Skin of body (tissue), 2 donors: ENCODE measurements around the gene SVIL. TPM values are rescaled to one million over a fixed set of nuclear protein-coding genes. Genes with fewer than 3 reads are reported as not detected.
"Not testable (repeated sequence)": the region's sequence is repeated elsewhere in the genome, so short reads cannot be mapped to it uniquely, and the experiment has no call there.

Source experiments
- DNase-seq: peaks from one replicate; lab custom pipeline; 2025; lab: John Stamatoyannopoulos, UW
- total RNA-seq: library from RNA; depleted of rRNA; stranded (reverse); fragments of >200 nt; gene quantifications from one replicate; pipeline ENCODE4 v1.2.3, GENCODE V29; 2014

The SVIL gene
- total RNA-seq, 1 donor from 2014 or later: 121 TPM

GRCh38 chr10:29542723-29543122, 92.0 kb downstream of the SVIL start:
- DNase-seq: no peak

GRCh38 chr10:29541422-29542210, 93.2 kb downstream of the SVIL start:
- no peak for DNase-seq

DNA sequence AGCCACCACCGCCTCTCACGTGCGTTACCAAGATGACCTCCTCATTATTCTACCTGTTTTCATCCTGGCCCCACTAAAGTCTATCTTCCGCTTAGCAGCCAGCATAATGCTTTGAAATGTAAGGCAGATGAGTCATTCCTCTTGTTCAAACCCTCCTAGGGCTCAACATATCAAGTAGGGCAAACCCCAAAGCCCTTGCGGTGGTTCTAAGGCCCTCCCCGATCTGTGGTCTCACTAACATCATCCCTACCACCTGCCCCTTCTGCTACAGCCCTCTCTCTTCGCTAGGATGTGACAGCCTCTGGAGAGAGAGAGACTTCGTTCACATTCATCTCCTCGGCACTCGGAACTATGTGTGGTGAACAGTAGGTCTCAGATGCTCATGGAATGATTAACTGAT, 94.8 kb downstream of the SVIL start:
- no peak for DNase-seq

GRCh38 chr10:29539412-29539811, 95.4 kb downstream of the SVIL start:
- DNase-seq: no peak

- no peak for DNase-seq
Measured at GRCh38 chr10:29537799-29538198, 97.0 kb downstream of the SVIL start.

DNA sequence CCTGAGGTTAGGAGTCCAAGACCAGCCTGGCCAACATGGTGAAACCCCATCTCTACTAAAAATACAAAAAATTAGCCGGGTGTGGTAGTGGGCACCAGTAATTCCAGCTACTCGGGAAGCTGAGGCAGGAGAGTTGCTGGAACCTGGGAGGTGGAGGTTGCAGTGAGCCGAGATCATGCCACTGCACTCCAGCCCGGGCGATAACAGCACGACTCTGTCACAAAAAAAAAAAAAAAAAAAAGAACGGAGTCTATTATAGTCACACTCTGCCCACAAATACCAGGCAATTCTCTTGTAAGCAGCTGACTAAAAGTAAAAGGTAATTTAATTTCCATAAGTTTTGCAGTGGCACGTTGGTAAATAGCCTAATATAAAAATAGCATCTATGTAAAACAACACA, 98.1 kb downstream of the SVIL start:
- not testable (repeated sequence) for DNase-seq

GRCh38 chr10:29535778-29536453, 98.9 kb downstream of the SVIL start:
- no peak for DNase-seq

- no peak for DNase-seq
Measured at GRCh38 chr10:29535012-29535777, 99.6 kb downstream of the SVIL start.

DNA sequence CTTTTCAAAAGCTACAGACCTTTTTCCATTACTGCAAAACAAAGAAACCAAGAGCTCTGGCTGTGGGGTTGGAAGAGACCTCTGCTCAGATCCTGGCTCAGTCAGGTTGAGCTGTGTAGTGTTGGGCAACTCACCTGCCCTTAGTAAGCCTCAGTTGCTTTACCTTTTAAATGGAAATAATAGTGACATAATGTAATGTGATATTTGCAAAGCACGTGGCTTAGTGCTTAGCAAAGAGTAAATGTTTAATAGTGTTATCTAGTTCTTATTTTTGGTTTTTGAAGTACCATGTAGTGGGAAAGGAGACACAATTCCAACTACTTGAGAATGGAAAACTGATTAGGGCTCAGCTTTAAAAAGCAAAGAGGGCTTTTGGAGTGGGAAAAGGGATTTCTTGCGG, 100.2 kb downstream of the SVIL start:
- no peak for DNase-seq

DNA sequence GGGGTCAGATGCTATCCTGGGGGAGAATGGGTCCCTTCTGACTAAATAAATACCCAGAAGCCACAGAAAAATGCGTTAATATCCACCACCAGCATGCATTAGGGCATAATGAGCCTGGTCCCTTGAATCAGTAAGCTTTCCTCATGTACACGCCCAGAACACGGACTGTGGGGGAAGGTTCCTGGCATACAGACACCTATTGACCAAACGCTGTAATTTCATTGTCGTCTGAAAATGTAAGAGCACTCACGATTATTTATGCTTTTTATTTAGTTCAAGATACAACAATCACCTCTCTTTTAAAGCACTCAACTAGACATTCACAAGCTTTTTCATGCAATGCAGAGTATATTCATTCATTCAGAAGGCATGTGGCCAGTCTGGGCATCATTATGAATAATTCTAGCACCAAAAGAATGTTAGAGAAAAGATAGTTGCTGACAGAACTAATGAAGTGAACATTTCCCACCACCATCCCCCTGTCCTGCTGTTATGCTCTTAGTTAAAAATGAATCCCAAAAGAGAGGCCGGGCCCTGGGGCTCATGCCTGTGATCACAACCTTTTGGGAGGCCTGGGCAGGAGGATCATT, 101.0 kb downstream of the SVIL start:
- DNase-seq: no peak

DNA sequence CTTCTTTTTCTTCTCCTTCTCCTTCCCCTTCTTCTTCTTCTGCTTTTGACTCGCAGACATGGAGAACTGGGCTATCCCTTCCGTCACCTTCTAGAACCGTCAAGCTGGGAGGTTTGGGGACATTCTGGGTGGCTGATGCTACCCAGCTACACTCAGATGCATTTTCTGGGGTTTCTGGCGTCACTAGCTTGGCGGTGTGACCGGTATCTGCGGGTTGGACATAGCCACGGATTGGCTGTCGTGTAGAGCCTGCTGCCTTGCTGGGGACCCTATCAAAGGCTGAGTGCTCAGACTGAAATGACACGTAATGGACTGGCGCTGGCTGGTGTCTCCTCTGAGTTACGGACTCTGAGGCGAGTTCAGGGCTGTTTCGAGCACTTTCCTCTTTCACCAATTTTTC, 101.7 kb downstream of the SVIL start:
- no peak for DNase-seq

DNA sequence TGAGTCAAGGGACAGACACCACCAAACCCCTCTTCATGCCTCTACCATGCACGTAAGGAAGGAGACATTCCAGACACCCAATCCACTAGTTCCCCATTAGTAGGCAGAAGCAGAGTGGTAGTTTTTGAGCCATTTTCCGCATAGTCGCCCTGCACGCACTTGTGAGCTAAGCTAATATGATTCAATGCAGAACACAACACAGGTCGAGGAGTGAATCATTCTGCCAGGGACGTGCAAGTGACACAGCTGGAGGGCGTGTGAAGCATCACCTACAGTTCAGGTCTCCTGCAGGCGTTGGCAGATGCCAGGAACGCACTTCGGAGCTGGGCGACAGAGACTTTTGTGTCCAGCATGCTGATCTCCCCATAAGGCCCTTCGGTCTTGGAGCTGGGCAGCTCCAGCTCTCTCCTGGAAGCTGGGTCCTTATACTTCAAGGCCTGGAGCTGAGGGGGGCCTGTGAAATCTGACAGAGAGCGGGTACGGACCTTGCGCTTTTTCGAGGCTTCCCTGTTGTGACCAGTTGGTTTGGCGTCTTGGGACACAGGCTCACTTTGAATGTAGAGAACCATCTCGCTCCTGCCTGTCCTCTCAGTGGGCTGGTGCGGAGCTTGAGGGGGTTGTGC, 102.4 kb downstream of the SVIL start:
- DNase-seq: no peak

GRCh38 chr10:29530112-29530976, 104.4 kb downstream of the SVIL start:
- no peak for DNase-seq

- DNase-seq: no peak
Measured at GRCh38 chr10:29529146-29529545, 105.6 kb downstream of the SVIL start.

DNA sequence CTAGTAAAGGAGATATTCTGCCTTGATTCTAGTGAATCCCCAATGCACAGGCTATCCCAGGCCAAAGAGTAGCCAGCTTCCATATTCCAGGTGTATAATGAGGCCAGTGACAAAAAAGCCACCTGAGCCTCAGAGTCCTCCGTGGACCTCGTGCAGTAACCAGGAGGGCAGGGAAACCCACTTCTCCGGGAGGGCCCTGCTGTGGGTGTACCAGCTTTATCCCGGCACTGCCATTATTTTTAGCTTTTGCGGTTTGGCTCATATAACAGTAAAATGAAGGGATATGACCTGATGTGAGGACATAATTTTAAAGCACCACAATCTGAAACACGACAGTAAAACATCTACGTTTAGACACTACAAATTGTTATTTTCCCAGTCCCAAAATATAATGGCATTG, 109.0 kb downstream of the SVIL start:
- DNase-seq: no peak

- DNase-seq: no peak
Measured at GRCh38 chr10:29524720-29525119, 110.1 kb downstream of the SVIL start.

- DNase-seq: no peak
Measured at GRCh38 chr10:29524294-29524693, 110.5 kb downstream of the SVIL start.

- DNase-seq: no peak
Measured at GRCh38 chr10:29522918-29523317, 111.9 kb downstream of the SVIL start.

DNA sequence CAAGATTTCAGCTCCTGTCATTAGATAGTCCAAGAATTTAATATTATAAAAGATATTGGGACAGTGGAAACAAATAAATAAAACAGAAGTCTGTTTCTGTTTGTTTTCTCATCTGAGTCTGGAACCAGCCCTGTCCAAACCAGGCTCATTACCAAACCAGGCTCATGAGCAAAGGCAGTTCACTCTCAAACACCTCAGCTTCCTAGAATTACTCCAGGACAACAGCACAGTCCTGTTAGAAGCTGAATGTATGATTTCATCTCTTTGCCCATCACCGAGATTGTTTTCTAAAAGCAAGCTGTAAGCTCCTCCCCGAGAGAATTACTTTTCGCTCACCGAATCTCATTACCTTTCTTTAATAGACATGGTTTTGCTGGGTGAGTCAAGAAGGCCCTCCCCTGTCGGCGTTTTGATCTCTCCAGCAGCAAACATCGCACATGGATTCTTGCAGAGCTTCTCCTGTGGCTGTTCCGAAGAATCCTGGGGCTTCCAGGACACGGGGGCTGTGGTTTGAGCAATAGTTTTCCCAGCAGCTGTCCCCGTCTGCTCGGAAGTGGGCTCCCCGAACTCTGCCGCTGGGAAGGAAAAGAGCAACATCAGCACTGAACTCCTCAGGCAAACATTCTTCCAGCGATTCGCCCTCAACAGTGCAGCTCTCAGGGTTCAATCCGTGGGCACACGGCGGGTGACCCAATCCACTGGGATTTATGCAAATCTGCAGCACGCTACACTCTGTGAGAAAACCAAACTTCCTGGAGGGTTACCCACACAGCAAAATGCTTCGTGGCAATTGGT, 112.5 kb downstream of the SVIL start:
- DNase-seq: no peak

DNA sequence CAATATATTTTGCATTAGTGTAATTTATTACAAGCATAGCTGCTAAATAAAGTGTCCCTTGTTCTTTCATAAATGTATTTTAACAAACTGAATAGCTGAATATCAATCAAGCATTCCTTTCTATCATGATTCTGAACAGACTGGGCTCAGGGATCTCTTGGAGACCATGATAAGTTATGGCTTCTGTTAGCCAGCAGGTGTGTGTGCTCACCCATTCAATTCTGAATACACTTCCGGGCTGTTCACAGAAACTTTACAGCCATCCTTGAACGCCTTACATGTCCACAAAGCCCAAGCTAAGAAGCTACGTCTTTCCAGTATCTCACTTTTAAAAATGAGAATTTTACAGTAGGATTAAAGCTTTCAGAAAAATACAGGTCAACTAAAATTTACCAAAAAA, 115.1 kb downstream of the SVIL start:
- DNase-seq: no peak
